Stimulated activated CD4-positive, alpha-beta T cell treated with anti-CD3 and anti-CD28 coated beads, Interleukin-15, amount 100 ng/mL, for 24 hours (primary cell): ENCODE measurements around the gene EPG5.

Experiments
- DNase-seq: peaks from one replicate; pipeline ENCODE4 v3.0.0-alpha.2; 2020

The EPG5 gene

DNA sequence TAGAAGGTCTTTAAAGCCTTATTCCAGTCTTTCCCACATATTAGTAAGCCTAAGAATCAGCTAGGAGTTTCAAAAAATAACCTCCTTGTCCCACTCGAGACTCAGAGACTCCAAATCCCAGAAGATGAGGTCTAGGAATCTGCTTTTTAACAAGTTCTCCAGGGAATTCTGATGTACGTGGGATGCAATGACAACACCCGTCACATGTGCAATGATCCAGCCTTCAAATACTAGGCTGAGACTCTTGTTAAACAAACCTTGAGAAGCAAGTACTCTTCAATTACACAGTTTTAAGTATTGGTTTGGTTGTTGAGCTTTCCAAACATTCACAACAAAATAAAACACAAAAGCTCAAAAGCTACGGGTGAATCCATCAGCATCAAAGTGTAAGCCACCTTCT is 53.9 kb downstream of the EPG5 start:
- DNase-seq, result no peak

GRCh38 chr18:45910405-45911023 is 56.6 kb downstream of the EPG5 start:
- peak; percentile 76 for DNase-seq

GRCh38 chr18:45901654-45902210 is 65.4 kb downstream of the EPG5 start:
- DNase-seq, result no peak

DNA sequence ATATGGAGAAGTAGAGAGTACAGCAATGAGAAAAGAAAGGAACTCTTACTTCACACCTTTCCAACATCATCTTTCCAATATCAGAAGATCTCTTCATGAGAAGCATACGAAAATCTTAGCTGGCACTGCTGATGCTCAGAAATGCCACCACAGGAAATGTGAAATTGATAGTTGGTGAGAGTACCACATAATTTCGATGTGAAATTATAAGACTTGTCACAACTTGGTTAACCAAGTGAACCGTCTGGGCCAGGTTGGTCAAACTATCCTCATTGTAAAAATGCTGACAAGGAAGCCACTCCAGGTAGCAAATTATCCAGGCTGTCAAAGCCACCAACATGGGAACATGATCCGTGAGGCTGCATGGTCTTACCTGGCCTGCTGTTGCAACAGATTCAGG is 66.5 kb downstream of the EPG5 start:
- DNase-seq, result no peak

GRCh38 chr18:45896991-45897390 is 70.1 kb downstream of the EPG5 start:
- no peak for DNase-seq

DNA sequence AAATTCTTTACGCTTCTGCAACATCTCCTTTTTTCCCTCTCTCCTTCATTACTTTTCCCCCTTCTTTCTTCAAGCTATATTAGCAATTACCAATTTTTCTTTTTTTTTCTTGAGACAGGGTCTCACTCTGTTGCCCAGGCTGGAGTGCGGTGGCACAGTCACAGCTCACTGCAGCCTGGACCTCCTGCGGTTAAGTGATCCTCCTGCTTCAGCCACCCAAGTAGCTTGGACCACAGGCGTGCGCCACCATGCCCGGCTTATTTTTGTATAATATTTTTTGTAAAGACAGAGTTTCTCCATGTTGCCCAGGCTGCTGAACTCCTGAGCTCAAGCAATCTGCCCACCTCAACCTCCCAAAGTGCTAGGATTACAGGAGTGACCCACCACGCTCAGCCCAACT is 70.7 kb downstream of the EPG5 start:
- no peak for DNase-seq

DNA sequence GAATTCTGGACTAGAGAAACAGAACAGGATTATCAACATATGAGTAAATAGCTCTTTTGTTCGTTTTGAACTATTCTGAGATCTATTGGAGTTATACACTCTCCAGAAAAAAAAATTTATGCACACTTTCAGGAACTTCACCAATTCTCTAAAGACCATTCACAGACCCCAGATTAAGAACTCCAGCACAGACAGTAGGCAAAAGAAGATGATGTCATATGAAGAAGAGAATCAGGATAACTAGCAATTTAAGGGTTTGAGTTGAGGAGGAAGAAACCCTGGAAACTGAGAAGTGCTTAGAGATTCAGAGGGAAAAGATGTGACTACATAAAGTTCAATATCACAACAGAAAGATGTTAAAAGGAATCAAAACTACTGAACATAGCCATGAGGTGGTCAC is 71.8 kb downstream of the EPG5 start:
- no peak for DNase-seq

- DNase-seq, result no peak
Observed at GRCh38 chr18:45894818-45895217, 72.3 kb downstream of the EPG5 start.

DNA sequence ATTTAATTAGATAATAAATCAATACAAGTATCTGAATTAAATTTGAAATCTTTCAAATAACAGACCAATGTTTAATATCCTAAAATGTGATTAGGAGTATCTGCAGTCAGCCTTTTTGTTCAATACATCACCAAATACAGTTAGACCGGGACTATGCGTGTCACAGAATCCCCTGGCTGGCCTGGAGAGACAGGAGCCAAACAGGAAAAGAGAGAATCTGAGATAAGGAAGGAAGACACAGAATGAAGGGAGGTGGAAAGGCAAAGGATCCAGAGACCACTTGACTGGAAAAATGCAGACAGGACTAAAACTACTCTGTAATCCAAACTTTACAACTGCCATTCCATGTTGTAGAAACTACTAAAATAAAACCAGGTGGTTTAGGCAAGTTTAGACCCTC is 75.3 kb downstream of the EPG5 start:
- no peak for DNase-seq

DNA sequence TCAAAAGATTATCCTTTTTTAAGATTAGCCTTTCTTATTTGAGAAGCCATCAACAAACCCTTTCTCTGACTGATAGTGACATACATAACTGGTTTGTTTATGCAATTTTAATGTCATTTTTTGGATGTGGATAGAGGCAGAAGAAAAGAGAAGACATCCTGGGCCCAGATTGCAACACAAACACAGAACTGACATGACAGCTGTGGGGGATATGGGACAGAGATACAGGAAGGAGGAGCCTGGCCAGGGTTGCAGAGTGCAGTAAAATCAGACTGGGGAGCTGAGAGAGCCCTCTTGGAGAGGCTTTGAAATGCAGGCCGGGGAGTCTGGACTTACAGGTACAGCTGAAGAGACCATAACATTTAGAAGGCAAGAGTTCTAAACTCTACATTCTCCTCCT is 76.5 kb downstream of the EPG5 start:
- DNase-seq, result no peak

GRCh38 chr18:45889419-45890064 is 77.6 kb downstream of the EPG5 start:
- DNase-seq, result no peak

GRCh38 chr18:45887585-45887984 is 79.5 kb downstream of the EPG5 start:
- no peak for DNase-seq

DNA sequence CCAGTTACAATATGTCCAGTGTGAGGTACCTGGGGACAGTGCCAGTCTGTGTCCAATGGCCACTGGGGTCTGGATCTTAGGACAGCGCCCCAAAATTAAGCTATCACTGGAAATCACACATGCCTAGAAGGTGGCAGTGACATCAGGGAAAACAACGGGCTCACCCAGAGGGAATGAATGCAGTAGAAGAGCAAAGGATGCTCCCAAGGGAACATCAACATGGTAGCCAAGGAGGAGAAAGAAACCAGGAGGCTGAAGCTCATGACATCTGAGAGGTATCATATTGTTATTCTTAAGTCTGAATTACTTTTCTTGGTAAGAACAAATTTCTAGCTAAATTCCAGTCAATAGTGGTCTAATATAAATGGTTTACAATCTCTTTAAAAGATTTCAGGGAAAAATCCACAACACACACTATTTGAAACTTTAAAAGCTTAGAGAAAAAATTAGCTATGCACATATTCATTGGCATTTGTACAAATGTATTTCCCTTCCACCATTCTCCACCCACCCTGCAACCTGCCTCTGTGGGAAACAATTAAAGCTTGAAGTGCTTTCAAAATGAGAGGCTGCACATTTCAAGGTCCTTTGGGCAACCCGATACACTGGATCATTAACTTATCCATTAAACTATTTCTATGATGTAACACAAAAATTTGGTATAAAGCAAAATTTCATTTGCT is 86.1 kb downstream of the EPG5 start:
- no peak for DNase-seq

- peak; percentile 76 for DNase-seq
Observed at GRCh38 chr18:45879681-45880655, 87.2 kb downstream of the EPG5 start.

DNA sequence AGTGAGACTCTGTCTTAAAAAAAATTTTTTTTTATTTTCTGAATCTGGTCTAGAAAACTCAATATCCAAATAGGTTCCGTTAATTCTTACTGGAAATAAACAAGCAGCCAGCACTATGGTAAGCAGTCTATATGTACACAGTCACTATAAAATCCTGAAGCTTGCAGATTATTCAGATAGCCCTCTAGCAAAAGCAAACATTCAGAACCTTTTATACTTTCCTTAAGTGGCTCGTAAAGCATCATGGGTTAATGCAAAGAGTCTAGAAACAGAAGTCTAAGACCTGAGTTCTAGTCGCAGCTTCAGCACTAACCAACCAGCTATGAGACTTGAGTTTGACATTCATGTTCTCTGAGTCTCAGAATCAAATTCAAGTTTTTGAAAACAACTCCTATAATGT is 89.7 kb downstream of the EPG5 start:
- DNase-seq, result no peak

- no peak for DNase-seq
Observed at GRCh38 chr18:45876161-45876560, 91.0 kb downstream of the EPG5 start.

DNA sequence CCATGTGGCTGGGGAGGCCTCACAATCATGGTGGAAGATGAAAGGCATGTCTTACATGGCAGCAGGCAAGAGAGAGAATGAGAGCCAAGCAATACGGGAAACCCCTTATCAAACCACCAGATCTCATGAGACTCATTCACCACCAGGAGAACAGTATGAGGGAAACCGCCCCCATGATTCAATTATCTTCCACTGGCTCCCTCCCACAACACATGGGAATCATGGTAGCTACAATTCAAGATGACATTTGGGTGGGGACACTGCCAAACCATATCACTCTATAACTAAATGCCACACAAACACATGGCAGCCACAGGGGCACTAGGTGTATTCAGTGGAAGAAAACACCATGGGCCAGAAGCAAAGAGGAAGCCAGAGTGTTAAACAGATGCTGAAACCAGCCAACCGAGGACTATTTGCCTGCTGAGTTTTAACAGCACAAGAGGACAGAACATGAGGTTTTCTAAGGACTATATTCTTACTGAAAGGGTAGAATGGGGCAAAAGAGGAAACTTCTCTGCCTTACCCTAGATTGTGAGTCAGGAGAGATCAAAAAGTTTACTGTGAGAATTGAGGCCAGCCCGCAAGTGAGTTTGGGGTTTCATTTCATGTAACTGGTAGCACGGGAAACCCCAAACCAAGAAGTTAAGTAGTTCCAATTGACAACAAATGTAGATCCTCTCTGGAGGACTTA is 92.5 kb downstream of the EPG5 start:
- peak; percentile 74 for DNase-seq

DNA sequence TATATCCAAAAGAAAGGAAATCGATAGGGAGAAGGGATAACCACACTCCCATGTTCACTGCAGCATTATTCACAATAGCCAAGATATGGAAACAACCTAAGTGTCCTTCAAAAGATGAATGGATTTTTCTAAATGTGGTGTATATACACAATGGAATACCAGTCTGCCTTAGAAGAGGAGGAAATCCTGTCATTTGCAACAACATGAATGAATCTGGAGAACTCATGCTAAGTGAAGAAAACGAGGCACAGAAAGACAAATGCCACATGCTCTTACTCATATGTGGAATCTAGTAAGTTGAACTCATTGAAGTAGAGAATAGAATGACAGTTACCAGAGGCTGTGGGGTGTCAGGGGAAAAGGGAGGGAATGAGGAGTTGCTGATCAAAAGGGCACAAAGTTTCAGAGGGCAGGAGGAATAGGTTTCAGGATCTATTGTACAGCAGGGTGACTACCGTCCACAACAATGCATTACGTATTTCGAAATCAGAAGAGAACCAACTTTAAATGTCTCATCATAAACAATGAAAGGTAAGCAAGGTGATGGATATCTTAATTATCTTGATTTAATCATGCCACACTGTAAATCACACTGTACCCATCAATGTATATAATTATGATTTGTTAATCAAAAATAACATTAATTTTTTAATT is 95.6 kb downstream of the EPG5 start:
- DNase-seq, result no peak

DNA sequence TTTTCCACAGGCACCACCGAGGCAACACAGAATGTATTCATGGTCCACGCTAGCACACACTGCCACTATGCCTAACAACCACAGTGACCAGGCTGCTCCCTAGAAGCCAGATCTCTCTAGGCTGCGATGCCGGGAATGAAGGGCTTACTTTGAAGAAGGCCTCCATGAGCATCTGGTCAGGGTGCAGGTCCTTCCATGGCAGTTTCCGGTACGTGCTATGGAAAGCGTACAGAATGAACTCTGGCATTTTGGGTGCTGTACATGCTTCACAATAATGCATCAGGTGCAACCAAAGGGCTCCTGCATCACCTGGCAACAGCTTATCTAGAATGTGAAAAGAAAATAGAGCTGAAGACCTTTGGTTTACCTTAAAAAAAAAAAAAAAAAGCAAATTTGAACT is 96.7 kb downstream of the EPG5 start:
- DNase-seq, result no peak

- no peak for DNase-seq
Observed at GRCh38 chr18:45865466-45865865, 101.7 kb downstream of the EPG5 start.

DNA sequence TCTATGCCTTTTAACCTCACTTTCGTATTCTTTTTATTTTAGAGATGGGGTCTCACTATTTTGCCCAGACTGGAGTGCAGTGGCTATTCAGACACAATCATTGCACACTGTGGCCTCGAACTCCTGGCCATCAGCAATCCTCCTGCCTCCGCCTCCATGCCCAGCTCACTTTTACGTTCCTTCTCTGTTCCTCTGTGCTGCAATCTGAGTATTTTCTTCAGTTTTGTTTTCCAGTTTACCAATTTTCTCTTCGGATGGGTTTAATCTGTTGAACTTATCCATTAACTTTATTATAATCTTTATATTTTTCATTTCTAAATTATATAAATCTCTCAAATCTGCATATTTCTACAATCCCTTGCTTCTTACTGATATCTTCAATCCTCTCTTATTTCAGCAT is 103.0 kb downstream of the EPG5 start:
- no peak for DNase-seq

DNA sequence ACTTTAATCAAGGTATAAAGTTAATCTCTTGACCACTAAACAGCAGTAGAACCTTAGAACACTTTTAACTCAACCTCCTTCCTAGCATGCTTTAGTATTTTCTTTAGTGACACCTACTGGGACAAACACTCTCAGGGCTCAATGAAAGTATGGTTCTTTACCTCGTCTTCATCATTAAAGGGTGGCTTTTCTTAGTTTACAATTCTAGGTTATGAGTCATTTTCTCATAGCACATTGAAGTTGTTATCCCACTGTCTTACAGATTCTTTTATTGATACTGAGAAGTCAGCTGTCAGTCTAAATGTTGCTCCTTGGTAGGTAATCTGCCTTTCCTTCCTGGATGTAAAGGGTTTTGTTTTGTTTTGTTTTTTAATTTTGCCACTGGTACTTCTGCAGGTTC is 103.7 kb downstream of the EPG5 start:
- no peak for DNase-seq
